IMR-90 (cell line): ENCODE results near the gene ADGRG7. TPM values are rescaled to one million over a fixed set of nuclear protein-coding genes. Genes with fewer than 3 reads are reported as not detected.

Experiments
- ATAC-seq: fragments of 200-7000 bp; cut with Tn5 transposase; 2 replicates; pipeline ENCODE4 v1.9.1; 2020; ENCODE audit warnings: low read depth, mild to moderate bottlenecking, moderate library complexity
- BruUV-seq: library from RNA; stranded (reverse); fragments of 400-500 nt; replicated peaks from 2 replicates; lab custom pipeline; 2021; lab: Mats Ljungman, UMichigan
- CTCF ChIA-PET: fragments of 300-600 bp; formaldehyde crosslinking; extraction: SDS; loops from one replicate; lab custom pipeline; 2021; ENCODE audit warnings: antibody characterized with exemption; lab: Yijun Ruan, JAX
- POLR2A ChIA-PET: fragments of 300-600 bp; sonication (Branson Sonifier 250); formaldehyde crosslinking; loops from one replicate; lab custom pipeline; 2022; ENCODE audit warnings: antibody characterized with exemption; ENCODE audit not compliant: unreplicated experiment; lab: Charles Lee
- DNase-seq: peaks from one replicate; pipeline ENCODE4 v3.0.0; 2013
- H2AFZ ChIP-seq: replicated peaks from 2 replicates; pipeline ENCODE3; 2013; ENCODE audit warnings: low read length, mild to moderate bottlenecking; ENCODE audit not compliant: poor library complexity
- H2AK5ac ChIP-seq: 2 replicates; pipeline ENCODE4 v1.6.1; 2013; ENCODE audit warnings: low read depth, low read length, inconsistent platforms
- H2AK9ac ChIP-seq: replicated peaks from 2 replicates; pipeline ENCODE3; 2013; ENCODE audit warnings: mild to moderate bottlenecking, low read depth, low read length, moderate library complexity; ENCODE audit not compliant: poor library complexity
- H2BK120ac ChIP-seq: 2 replicates; pipeline ENCODE4 v1.6.1; 2013; ENCODE audit warnings: low read depth, low read length, inconsistent platforms
- H2BK15ac ChIP-seq: 3 replicates; pipeline ENCODE4 v1.6.1; 2013; ENCODE audit warnings: low read depth, low read length, inconsistent platforms
- H2BK20ac ChIP-seq: 2 replicates; pipeline ENCODE4 v1.6.1; 2013; ENCODE audit warnings: low read depth, mild to moderate bottlenecking, inconsistent platforms, low read length, moderate library complexity
- H2BK5ac ChIP-seq: 2 replicates; pipeline ENCODE4 v1.6.1; 2013; ENCODE audit warnings: mild to moderate bottlenecking, low read depth, low read length, inconsistent platforms; ENCODE audit not compliant: poor library complexity, severe bottlenecking
- H3K14ac ChIP-seq: replicated peaks from 2 replicates; pipeline ENCODE4 v1.6.1; 2013; ENCODE audit warnings: low read depth, low read length, inconsistent platforms
- H3K18ac ChIP-seq: 2 replicates; pipeline ENCODE4 v1.6.1; 2013; ENCODE audit warnings: low read depth, low read length, control low read depth
- H3K23ac ChIP-seq: 2 replicates; pipeline ENCODE4 v1.6.1; 2013; ENCODE audit warnings: low read depth, low read length, inconsistent platforms
- H3K27ac ChIP-seq: 2 replicates; pipeline ENCODE4 v1.5.1; 2013; ENCODE audit warnings: mild to moderate bottlenecking, control low read depth, low read length; ENCODE audit not compliant: insufficient read depth
- H3K27me3 ChIP-seq: 2 replicates; pipeline ENCODE4 v1.6.1; 2013; ENCODE audit warnings: low read length; ENCODE audit not compliant: control insufficient read depth, insufficient read depth
- H3K36me3 ChIP-seq: 2 replicates; pipeline ENCODE4 v1.6.1; 2013; ENCODE audit warnings: low read length, mixed read lengths; ENCODE audit not compliant: control insufficient read depth, insufficient read depth
- H3K4ac ChIP-seq: 2 replicates; pipeline ENCODE4 v1.6.1; 2013; ENCODE audit warnings: low read depth, low read length, inconsistent platforms
- H3K4me1 ChIP-seq: 2 replicates; pipeline ENCODE4 v1.6.1; 2013; ENCODE audit warnings: low read length, mixed read lengths; ENCODE audit not compliant: control insufficient read depth, insufficient read depth
- H3K4me2 ChIP-seq: 2 replicates; pipeline ENCODE4 v1.6.1; 2013; ENCODE audit warnings: low read depth, mild to moderate bottlenecking, control low read depth, low read length, moderate library complexity
- H3K4me3 ChIP-seq: 2 replicates; pipeline ENCODE4 v1.5.1; 2013; ENCODE audit warnings: low read depth, mild to moderate bottlenecking, control low read depth, low read length, moderate library complexity; ENCODE audit not compliant: insufficient read depth
- H3K56ac ChIP-seq: 2 replicates; pipeline ENCODE4 v1.6.1; 2013; ENCODE audit warnings: low read length, inconsistent platforms; ENCODE audit not compliant: insufficient read depth; ENCODE audit errors: extremely low read depth
- H3K79me1 ChIP-seq, 2 experiments: 2 replicates each; pipeline ENCODE4 v1.6.1; 2013; ENCODE audit warnings: low read length in 2 of 2, inconsistent platforms in 1 of 2, low read depth in 1 of 2
- H3K9ac ChIP-seq: 2 replicates; pipeline ENCODE4 v1.6.1; 2013; ENCODE audit warnings: low read depth, low read length, control low read depth
- H3K9me1 ChIP-seq: 2 replicates; pipeline ENCODE4 v1.6.1; 2013; ENCODE audit warnings: low read length, inconsistent platforms; ENCODE audit not compliant: insufficient read depth
- H3K9me3 ChIP-seq: 2 replicates; pipeline ENCODE4 v1.6.1; 2013; ENCODE audit warnings: low read length; ENCODE audit not compliant: control insufficient read depth, insufficient read depth
- H4K20me1 ChIP-seq: 2 replicates; pipeline ENCODE4 v1.6.1; 2013; ENCODE audit warnings: low read length, inconsistent platforms; ENCODE audit not compliant: insufficient read depth
- H4K5ac ChIP-seq: 2 replicates; pipeline ENCODE4 v1.6.1; 2013; ENCODE audit warnings: mild to moderate bottlenecking, low read depth, low read length, control low read depth
- H4K8ac ChIP-seq, 2 experiments: 2 replicates each; pipeline ENCODE4 v1.6.1; 2013; ENCODE audit warnings: low read depth in 2 of 2, low read length in 2 of 2, control low read depth in 1 of 2, inconsistent platforms in 1 of 2
- H4K91ac ChIP-seq: 2 replicates; pipeline ENCODE4 v1.6.1; 2013; ENCODE audit warnings: low read depth, low read length, inconsistent platforms; ENCODE audit not compliant: insufficient read depth
- BHLHE40 ChIP-seq: fragments of 150-350 bp; IDR thresholded peaks from 2 replicates; pipeline ENCODE4 v1.6.1; 2016; ENCODE audit warnings: mild to moderate bottlenecking, low read depth, low read length
- CEBPB ChIP-seq: IDR thresholded peaks from 2 replicates; pipeline ENCODE4 v1.6.1; 2012; ENCODE audit warnings: low read depth, low read length, improper control_type of control experiment
- CHD1 ChIP-seq: IDR thresholded peaks from 2 replicates; pipeline ENCODE4 v1.6.1; 2012; ENCODE audit warnings: low read depth, low read length, improper control_type of control experiment
- CTCF ChIP-seq: conservative IDR thresholded peaks from 2 replicates; pipeline ENCODE4 v1.5.1; 2012; ENCODE audit warnings: mild to moderate bottlenecking, low read depth, low read length, improper control_type of control experiment
- ELK1 ChIP-seq: fragments of 150-350 bp; IDR thresholded peaks from 2 replicates; pipeline ENCODE4 v1.6.1; 2016; ENCODE audit warnings: low read depth, mild to moderate bottlenecking, low read length, moderate library complexity, borderline replicate concordance
- FOS ChIP-seq: fragments of 150-350 bp; IDR thresholded peaks from 2 replicates; pipeline ENCODE4 v1.6.1; 2016; ENCODE audit warnings: low read depth, low read length
- MAFK ChIP-seq: IDR thresholded peaks from 2 replicates; pipeline ENCODE4 v1.6.1; 2012; ENCODE audit warnings: low read depth, low read length, improper control_type of control experiment
- MXI1 ChIP-seq: IDR thresholded peaks from 2 replicates; pipeline ENCODE4 v1.6.1; 2012; ENCODE audit warnings: low read depth, mild to moderate bottlenecking, low read length, moderate library complexity, borderline replicate concordance
- NFE2L2 ChIP-seq: fragments of 150-350 bp; IDR thresholded peaks from 2 replicates; pipeline ENCODE4 v1.6.1; 2016; ENCODE audit warnings: low read depth, mild to moderate bottlenecking, low read length
- POLR2A ChIP-seq: IDR thresholded peaks from 2 replicates; pipeline ENCODE4 v1.6.1; 2012; ENCODE audit warnings: mild to moderate bottlenecking, low read depth, low read length
- RAD21 ChIP-seq: IDR thresholded peaks from 2 replicates; pipeline ENCODE4 v1.6.1; 2012; ENCODE audit warnings: low read length, improper control_type of control experiment
- RCOR1 ChIP-seq: IDR thresholded peaks from 2 replicates; pipeline ENCODE4 v1.6.1; 2012; ENCODE audit warnings: mild to moderate bottlenecking, low read length, improper control_type of control experiment; ENCODE audit not compliant: insufficient replicate concordance
- SMC3 ChIP-seq: fragments of 150-350 bp; IDR thresholded peaks from 2 replicates; pipeline ENCODE4 v1.6.1; 2016; ENCODE audit warnings: low read depth, mild to moderate bottlenecking, antibody characterized with exemption, low read length, moderate library complexity
- USF2 ChIP-seq: fragments of 150-350 bp; IDR thresholded peaks from 2 replicates; pipeline ENCODE4 v1.6.1; 2017; ENCODE audit warnings: mild to moderate bottlenecking, antibody characterized with exemption, low read length, low read depth
- WGBS, 2 experiments: methylation state at CpG; one replicate each; pipeline versions ENCODE4 v1.1.5 to v1.1.7; 2013; ENCODE audit warnings: missing lambda C conversion rate in 2 of 2; ENCODE audit not compliant: insufficient read length in 1 of 2; ENCODE audit errors: extremely low coverage in 2 of 2; 5-methylcytosine and 5-hydroxymethylcytosine counted together
- dilution Hi-C: fragments of 300-500 bp; cut with HindIII; formaldehyde crosslinking; loops from one replicate; pipeline ENCODE4 v1.14.3; 2018; ENCODE audit warnings: low sequenced_read_pairs; ENCODE audit not compliant: unreplicated experiment
- in situ Hi-C: fragments of 300-500 bp; cut with MboI; formaldehyde crosslinking; loops from 3 replicates; pipeline ENCODE4 v1.14.3; 2019; ENCODE audit warnings: low sequenced_read_pairs, inconsistent platforms, mixed read lengths
- intact Hi-C: fragments of 100-400 bp; cut with micrococcal nuclease; formaldehyde crosslinking; loops from 2 replicates; pipeline ENCODE4 v1.10.0; 2022
- polyA plus RNA-seq, 3 experiments: library from polyadenylated mRNA; depleted of rRNA; stranded (reverse); fragments of >200 nt; gene quantifications; 2 replicates each; pipeline ENCODE4 v1.2.3, GENCODE V29; 2012; ENCODE audit warnings: low replicate concordance in 1 of 3
- total RNA-seq: library from RNA; depleted of rRNA; stranded (reverse); fragments of >200 nt; gene quantifications from 2 replicates; pipeline ENCODE4 v1.2.3, GENCODE V29; 2012

ADGRG7 gene
- total and polyA plus RNA-seq, 2 of the 4 experiments (the other 2 are of a cell fraction) = not detected

- Histone ChIP-seq H2BK15ac (no peak overlapping the region), H3K4me3 (no peak overlapping the region), H2AK5ac (no peak overlapping the region), H3K36me3 (no peaks in the 10 kb centered on the region), H3K79me1 (no peaks in the 10 kb centered on the region), H3K4me1 (no peaks in the 10 kb centered on the region), H3K4ac (no peak overlapping the region), H3K9me1 (no peaks in the 10 kb centered on the region), H2BK120ac (no peak overlapping the region), H3K56ac (no peak overlapping the region), H3K27ac (no peak overlapping the region), H3K18ac (no peak overlapping the region), H4K20me1 (no peaks in the 10 kb centered on the region), H3K27me3 (peaks cover 20% of the 10 kb centered on the region), H2AK9ac (no peak overlapping the region), H3K14ac (no peak overlapping the region), H3K4me2 (no peak overlapping the region), H3K9ac (no peak overlapping the region), H2BK20ac (no peak overlapping the region), H2BK5ac (no peak overlapping the region), H4K91ac (no peak overlapping the region), H4K5ac (no peak overlapping the region), H4K8ac (no peak overlapping the region), H3K23ac (no peak overlapping the region), H3K9me3 (no peaks in the 10 kb centered on the region), H2AFZ (no peak overlapping the region)
- ChIA-PET CTCF (no interaction called here), POLR2A (no interaction called here)
- BruUV-seq = no TSS peak
- intact Hi-C loops = loop anchor here (10.0 kb wide), 1 partner anchor 255 kb away; no protein-coding TSS in a partner anchor
- DNase-seq (no peak), ATAC-seq (no peak)
- TF ChIP-seq CTCF (no peak), FOS (no peak), CHD1 (no peak), MAFK (no peak), CEBPB (no peak), MXI1 (no peak), NFE2L2 (no peak), RCOR1 (no peak), ELK1 (no peak), POLR2A (no peak), RAD21 (no peak), BHLHE40 (no peak), USF2 (no peak), SMC3 (no peak)
- in situ Hi-C loops = no loop called here
- dilution Hi-C loops = no loop called here
- no CpG with 5 or more reads among the region's 2 CpGs for WGBS, 2 experiments
Observed at GRCh38 chr3:100609963-100610362, 562 bp downstream of the ADGRG7 start.
